Parietal lobe (tissue), 2 donors: ENCODE data around the gene RPL27. TPM values are rescaled to one million over a fixed set of nuclear protein-coding genes. Genes with fewer than 3 reads are reported as not detected.

Experiments used
- small RNA-seq: library from RNA; depleted of rRNA; stranded (forward); fragments of <200 nt; gene quantifications from one replicate; pipeline ENCODE3, GENCODE V24; 2014; ENCODE audit warnings: low replicate concordance
- total RNA-seq: library from RNA; depleted of rRNA; stranded (reverse); fragments of >200 nt; gene quantifications from one replicate; pipeline ENCODE4 v1.2.3, GENCODE V29; 2014

RPL27 gene
- total RNA-seq, result 1,347 TPM

DNA sequence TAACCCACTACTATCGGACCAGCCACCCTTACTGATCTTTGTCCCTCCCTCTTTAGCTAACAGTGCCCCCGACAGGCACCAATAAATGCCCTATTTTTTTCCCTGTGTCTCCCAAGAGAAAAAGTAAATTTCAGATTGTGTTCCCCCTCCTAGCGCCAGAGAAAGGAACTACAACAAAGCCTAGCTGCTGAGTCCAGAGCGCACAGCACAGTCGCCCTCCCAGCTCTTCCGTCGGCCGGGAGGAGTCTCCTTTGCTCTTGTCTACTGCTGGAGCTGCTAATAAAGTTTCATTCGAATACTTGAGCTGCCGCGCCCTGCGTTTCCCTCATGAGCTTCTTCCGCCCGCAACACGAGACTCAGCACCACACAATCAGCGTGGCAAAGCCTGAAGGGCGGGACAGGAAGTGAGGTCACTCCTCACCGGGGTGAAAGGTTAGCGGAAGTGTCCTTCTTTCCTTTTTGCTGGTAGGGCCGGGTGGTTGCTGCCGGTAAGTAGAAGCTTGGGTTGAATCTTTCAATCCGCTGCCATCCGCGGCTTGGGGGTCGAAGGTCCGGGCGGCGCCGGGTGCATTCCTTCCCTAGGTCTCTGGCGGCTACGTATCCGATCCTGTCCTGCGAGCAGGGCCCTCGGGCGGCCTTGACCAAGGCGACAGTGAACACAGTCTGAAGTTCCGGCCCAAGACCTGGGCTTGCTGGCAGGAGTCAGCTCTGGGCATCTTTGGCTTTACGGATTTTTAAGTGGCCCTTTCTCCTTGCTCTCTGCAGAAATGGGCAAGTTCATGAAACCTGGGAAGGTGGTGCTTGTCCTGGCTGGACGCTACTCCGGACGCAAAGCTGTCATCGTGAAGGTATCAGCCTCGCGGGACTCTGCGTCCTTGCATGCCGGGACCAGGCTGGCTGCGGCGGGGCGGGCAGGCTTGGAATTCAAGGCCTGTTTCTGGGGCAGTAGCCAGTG lies at the start of gene RPL27:
Gene RPL27, plus strand, starts transcription at position 436 of the 955 bp plus-strand sequence. Its CDS starts 332 bp downstream, at position 768.

DNA sequence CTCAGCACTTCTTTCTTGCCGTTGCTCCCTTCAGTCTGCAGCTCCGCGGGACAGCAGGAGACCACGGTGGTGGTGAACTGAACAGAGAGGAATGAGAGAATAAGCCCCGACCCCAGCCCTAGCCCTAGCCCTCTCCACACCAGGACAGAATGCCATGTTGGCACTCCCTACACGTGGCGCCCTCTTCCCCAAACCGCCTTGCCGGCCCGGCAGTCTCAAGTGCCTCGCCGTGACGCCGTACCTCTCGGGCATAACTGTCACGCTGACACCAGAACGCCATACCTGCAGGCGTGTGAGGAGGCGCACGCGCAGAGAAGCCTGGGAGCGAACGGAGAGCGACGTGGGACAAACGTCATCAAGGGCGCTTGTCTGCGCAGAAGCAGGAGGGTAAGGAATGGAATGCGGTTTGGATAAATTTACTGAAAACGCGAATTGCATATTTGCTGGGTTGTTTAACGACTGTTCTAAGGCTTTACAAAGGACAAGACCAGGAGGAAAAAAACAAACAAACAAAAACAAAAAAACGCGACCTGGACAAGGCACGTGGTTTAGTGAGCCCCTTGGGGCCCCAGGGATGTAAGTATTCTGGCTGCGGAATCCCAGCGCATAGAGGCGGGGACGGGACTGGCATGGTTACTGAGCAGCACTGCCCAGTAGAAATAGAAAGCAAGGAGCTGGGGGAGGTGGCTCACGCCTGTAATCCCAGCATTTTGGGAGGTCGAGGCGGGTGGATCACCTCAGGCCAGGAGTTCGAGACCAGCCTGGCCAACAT lies 33.9 kb upstream of the RPL27 start, which contains the start of gene AARSD1:
Gene AARSD1, minus strand, starts transcription at position 294 of the 772 bp plus-strand sequence. Its CDS starts 14 bp downstream, at position 280.

DNA sequence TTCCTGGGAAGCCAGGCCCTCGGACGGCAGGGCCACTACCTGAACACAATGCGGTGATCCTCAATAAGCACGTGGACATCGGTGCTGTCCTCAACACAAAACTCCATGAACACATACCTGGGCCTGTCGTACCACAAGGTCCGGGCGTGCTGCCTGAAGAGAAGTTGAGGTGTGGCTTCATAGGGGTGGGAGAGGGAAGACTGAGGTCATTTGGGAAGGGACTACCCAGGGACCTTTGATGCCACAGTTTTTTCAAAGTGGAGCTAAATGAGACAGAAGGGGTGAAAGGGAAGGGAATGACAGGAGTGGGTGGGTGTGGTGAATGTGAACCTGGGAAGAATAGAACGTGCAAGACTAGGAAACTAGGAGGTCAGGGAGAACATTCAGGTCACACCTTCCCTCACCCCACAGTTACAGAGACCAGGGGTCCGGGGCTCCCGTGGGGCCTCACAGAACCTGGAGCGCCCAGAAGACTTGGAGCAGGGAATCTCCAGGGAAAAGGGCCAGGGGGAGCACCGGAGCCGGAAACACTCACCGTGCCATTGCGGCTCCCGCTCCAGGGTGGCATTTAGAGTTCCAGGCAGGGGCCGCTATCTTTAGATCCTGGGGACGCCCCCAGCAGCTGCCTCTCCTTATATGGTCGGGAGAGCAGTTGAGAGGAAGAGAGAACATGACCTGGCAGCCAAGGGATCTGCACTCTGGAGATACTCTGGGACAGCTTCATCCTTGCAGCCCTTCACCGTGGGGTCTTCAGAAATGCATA lies 18.5 kb upstream of the RPL27 start, which contains the start of gene PTGES3L:
Gene PTGES3L, minus strand, starts transcription at position 570 of the 763 bp plus-strand sequence. Its CDS starts 27 bp downstream, at position 543.

DNA sequence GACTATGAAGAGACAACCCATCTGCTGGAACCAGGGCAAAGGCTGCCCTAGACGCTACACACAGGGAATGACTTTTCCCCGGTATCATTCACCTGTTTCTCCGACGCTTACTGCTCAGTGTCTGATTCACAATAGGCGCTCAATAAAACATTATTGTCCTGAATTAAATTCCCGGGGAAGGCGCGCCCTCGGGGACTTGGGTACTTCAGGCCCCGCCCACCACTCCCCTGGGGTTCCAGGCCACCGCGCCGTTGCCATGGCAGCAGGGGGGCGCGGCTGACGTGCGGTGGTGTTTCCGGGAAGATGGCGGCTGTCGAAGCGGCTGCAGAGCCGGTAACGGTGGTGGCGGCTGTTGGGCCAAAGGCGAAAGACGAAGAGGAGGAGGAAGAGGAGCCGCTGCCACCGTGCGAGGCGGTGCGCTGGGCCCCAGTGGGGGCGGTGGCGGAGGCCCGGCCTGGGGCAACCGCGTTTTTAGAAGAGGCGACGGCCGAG lies 17.9 kb upstream of the RPL27 start, which contains the start of gene RUNDC1:
Gene RUNDC1, plus strand, starts transcription at position 292 of the 492 bp plus-strand sequence. Its CDS starts 12 bp downstream, at position 304.

DNA sequence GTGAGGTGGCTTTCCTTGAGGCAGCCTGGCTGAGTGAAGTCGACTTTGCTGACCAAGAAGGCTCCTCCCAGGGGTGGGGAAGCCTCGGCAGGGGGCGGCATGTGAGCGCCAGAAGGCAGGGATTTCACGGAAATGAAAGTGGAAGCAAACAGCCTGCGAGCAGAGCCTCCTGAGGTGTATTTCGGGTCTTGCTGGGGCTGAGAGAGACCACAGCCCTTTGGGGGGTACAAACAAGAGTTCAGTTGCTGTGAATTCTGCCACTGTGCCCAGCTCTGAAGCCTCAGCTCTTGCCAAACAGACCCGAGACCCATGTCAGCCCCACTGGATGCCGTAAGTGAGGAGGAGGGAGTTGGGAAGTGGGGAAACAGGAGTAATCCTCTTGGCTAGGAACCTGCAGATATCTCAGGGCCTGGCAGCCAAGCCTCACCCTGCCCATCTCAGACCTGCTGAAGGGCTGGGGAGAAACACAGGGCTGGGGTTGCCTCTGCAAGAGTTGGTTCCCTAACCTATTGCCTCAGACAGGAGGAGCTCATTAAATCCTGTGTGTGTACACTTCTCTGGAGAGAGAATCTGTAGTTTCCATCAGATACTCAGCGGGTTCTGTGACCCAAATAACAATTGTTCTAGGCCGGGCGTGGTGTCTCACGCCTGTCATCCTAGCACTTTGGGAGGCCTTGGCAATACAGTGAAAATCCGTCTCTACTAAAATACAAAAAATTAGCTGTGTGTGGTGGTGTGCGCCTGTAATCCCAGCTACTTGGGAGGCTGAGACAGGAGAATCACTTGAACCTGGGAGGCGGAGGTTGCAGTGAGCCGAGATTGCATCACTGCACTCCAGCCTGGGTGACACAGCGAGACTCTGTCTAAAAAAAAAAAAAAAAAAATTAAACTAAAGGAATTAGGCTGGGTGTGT lies 8.7 kb downstream of the RPL27 start, which contains the start of gene IFI35:
Gene IFI35, plus strand, starts transcription at position 146 of the 913 bp plus-strand sequence. Its CDS starts 164 bp downstream, at position 310.

DNA sequence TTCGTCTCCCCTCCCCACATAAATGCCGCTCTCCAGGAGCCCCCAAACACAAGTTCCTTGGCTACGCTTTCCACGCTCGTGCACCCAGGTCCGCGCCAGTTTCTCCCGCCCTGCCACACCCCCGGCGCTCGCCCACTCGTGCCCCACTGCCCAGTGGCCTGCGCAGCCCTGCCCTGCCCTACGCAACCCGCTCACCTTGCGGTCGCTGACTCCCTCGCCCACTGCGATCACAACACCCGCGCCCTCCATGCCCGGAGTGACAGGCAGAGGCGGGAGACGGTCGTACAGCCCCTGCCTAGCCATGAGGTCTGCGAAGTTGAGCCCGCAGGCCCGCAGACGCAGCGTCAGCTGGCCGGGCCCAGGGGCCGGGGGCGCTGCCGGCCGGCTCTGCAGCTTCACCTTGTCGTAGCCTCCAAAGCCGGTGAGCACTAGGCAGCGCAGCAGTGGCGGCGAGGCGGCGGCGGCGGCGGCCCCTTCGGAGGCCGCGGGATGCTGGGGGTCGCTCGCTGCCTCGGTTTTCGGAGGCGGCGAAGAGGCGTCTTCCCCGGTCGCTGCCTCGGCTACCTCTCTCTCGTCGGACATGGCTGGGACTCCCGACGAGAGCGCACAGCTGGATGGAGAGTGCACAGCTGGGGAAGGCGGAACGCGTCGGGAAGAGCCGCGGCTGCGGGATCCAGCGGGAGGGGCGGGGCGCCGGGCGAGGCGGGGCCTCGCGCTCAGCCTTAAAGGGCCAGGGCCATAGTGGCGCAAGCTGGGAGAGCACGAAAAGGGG lies 23.7 kb downstream of the RPL27 start, which contains the start of gene VAT1:
Gene VAT1, minus strand, starts transcription at position 645 of the 772 bp plus-strand sequence. Its CDS starts 63 bp downstream, at position 582.

DNA sequence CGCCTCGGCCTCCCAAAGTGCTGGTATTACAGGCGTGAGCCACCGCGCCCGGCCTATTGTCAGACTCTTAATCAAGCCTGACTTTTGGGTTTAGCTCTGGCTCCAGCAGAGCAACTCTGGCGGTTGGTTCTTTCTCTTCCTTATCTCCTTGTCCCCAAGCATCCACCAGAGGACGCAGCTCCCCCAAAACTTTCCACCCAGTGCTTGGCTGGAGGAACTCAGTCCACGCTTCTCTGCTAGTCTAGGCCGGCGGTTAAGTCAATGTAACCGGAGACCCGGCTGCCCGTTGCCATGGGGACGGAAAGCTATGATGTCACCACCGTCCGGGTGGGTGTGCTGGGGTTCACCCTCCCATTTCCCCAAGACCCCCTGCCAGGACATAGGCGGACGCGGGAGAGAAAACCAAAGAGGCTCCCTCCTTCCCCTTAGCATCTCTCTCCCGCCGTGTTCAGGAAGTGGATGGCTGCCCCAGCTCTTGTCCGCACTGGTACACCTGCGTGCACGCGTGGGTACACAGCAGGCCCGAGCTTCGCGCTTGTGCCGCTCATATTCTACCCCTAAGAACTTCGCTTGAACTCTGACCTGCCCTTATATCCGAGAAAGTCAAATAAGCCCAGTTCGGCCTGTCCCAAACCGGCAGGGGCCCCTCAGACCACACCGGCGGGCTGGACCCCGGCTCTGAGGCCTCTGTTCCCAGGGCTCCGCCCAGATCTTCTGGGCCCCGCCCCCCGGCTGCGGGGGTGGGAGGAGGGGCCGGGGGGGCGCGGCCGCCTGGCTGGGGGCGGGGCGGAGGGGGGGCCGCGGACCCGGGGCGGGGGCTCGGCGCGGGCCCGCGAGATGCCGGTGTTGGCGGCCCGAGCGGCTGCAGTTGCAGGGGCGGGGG lies 26.4 kb downstream of the RPL27 start, which contains the start of gene RND2:
Gene RND2, plus strand, starts transcription at position 825 of the 883 bp plus-strand sequence. CDS start 117 bp downstream, outside the sequence.

Small RNA genes lying within 50 kb of the gene (small RNA-seq; reads per million reads assigned to genes)
- gene AARSD1, result not detected

Other genes starting within 250 kb of the RPL27 start
- 9.1 TPM for gene RAMP2, start 237.2 kb upstream of the RPL27 start, total RNA-seq
- gene VPS25, start 225.0 kb upstream of the RPL27 start, total RNA-seq, result 24.4 TPM
- not detected for gene WNK4, start 217.8 kb upstream of the RPL27 start, total RNA-seq
- gene COA3, start 199.7 kb upstream of the RPL27 start, total RNA-seq, result 65.7 TPM
- gene CNTD1, start 199.6 kb upstream of the RPL27 start, total RNA-seq, result 0.31 TPM
- gene BECN1, start 174.1 kb upstream of the RPL27 start, total RNA-seq, result 61.3 TPM
- gene PSME3, start 165.0 kb upstream of the RPL27 start, total RNA-seq, result 41.0 TPM
- 2.5 TPM for gene AOC2, start 153.8 kb upstream of the RPL27 start, total RNA-seq
- 0.31 TPM for gene AOC3, start 147.2 kb upstream of the RPL27 start, total RNA-seq
- not detected for gene G6PC1, start 97.6 kb upstream of the RPL27 start, total RNA-seq
- gene AARSD1, start 34.0 kb upstream of the RPL27 start, total RNA-seq, result 34.1 TPM
- gene PTGES3L, start 18.3 kb upstream of the RPL27 start, total RNA-seq, result 2.5 TPM
- gene RUNDC1, start 17.9 kb upstream of the RPL27 start, total RNA-seq, result 16.9 TPM
- gene IFI35, start 8.4 kb downstream of the RPL27 start, total RNA-seq, result 2.5 TPM
- 77.3 TPM for gene VAT1, start 24.0 kb downstream of the RPL27 start, total RNA-seq
- gene RND2, start 26.8 kb downstream of the RPL27 start, total RNA-seq, result 3.4 TPM
- gene BRCA1, start 126.9 kb downstream of the RPL27 start, total RNA-seq, result 9.7 TPM
- 62.3 TPM for gene NBR1, start 172.8 kb downstream of the RPL27 start, total RNA-seq
- gene TMEM106A, start 213.5 kb downstream of the RPL27 start, total RNA-seq, result 1.3 TPM
- gene CCDC200, start 230.2 kb downstream of the RPL27 start, total RNA-seq, result not detected
- not detected for gene RNU2-1, start 235.6 kb downstream of the RPL27 start, total RNA-seq